ENCODE data around the gene INTS6. TPM values are rescaled to one million over a fixed set of nuclear protein-coding genes. Genes with fewer than 3 reads are reported as not detected.

INTS6 gene
- total and polyA plus RNA-seq, 11 donors, result 7.7 to 30.2 (median 23.4) TPM

DNA sequence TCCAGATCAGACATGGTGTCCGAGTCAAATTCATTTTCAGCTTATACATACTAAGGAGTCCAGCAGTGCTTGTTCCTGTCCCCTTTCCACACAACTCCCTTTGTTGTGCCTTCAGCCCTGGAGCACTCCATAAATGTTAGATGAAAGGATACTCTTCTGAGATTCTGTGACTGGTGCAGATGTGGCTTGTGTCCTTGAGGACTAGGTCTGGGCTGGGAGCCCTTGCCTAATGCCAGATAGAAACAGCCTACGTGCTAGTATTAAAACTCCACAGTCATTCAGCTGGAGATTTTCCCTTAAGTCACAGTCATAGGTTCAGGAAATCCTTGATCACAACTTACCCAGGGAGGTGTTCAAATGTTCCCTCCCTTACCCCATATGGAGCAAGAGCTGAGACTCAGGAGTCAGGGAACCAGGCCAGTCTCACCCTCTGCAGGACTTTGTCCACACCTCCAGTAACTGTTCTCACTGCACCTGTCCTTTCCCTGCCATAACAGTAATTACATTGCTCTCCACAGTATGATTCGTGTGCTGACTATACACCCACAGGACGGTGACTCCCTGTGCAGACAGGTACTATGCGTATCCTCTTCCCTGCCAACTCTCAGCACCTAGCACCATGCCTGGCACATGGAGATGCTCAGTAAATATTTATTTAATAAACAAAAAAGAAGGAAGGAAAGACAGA lies 128.9 kb downstream of the INTS6 start:
- Histone ChIP-seq H3K4me3 (no peak overlapping the region), H3K27me3 (no peaks in the 10 kb centered on the region), H3K9me3 (no peaks in the 10 kb centered on the region), H3K36me3 (no peaks in the 10 kb centered on the region), H3K27ac (no peak overlapping the region), H3K4me1 (no peaks in the 10 kb centered on the region)
- DNase-seq (no peak), ATAC-seq (no peak)
- no peak for TF ChIP-seq POLR2A (IDR thresholded peaks at IDR 0.05)
- TF ChIP-seq CTCF (IDR thresholded peaks at IDR 0.05), result no peak
- intact Hi-C loops (cut with DNase I), result no loop called here
- WGBS, 4 donors, result 78 to 90% (median 88%) methylated on average over 5 of the region's 5 CpGs

- DNase-seq, result no peak
- Histone ChIP-seq H3K27ac (no peak overlapping the region), H3K27me3 (no peaks in the 10 kb centered on the region), H3K4me3 (no peak overlapping the region), H3K4me1 (no peaks in the 10 kb centered on the region), H3K9me3 (no peaks in the 10 kb centered on the region), H3K36me3 (no peaks in the 10 kb centered on the region)
- 74 to 100% (median 82%) methylated on average over 3 of the region's 3 CpGs for WGBS, 4 donors
- ATAC-seq, result no peak
- intact Hi-C loops (cut with DNase I), result no loop called here
- TF ChIP-seq CTCF (IDR thresholded peaks at IDR 0.05) (no peak), POLR2A (IDR thresholded peaks at IDR 0.05) (no peak)
Observed at GRCh38 chr13:51322826-51323225, 130.0 kb downstream of the INTS6 start.

DNA sequence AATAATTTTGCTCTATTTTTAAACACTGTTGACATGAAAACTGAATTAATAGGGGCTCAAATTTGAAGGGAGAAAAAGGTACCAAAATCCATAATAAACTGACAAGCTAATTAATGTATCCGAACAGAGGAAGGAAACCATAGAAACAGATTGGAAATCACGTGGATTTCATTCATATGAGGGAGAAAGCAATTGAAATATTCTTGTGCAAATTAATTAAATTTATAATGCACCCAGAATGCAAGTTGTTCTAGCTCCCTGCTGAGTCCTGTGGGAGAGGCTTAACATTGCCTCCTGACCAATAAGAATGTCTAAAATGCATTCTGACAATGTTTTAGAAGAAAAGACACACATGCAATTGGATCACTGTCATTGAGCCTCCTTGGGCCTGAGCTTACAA lies 131.0 kb downstream of the INTS6 start:
- H3K9me3 ChIP-seq, result no peaks in the 10 kb centered on the region
- DNase-seq (no peak), ATAC-seq (no peak)
- H3K36me3 ChIP-seq, result no peaks in the 10 kb centered on the region
- H3K27me3 ChIP-seq, result no peaks in the 10 kb centered on the region
- H3K27ac ChIP-seq, result no peak overlapping the region
- H3K4me1 ChIP-seq, result no peaks in the 10 kb centered on the region
- WGBS, 4 donors, result 79 to 86% (median 82%) methylated on average over 2 of the region's 2 CpGs
- no peak overlapping the region for H3K4me3 ChIP-seq
- no peak for TF ChIP-seq CTCF (IDR thresholded peaks at IDR 0.05)
- no peak for TF ChIP-seq POLR2A (IDR thresholded peaks at IDR 0.05)
- intact Hi-C loops (cut with DNase I), result no loop called here

GRCh38 chr13:51318876-51319275 lies 134.0 kb downstream of the INTS6 start:
- no peak for ATAC-seq
- no peaks in the 10 kb centered on the region for H3K36me3 ChIP-seq
- peaks cover 0 to 6% (median 0%) of the 10 kb centered on the region in 12 donors for H3K4me1 ChIP-seq
- H3K9me3 ChIP-seq, result no peaks in the 10 kb centered on the region
- TF ChIP-seq POLR2A (IDR thresholded peaks at IDR 0.05), result no peak
- TF ChIP-seq CTCF (IDR thresholded peaks at IDR 0.05), result no peak
- H3K27me3 ChIP-seq, result no peaks in the 10 kb centered on the region
- DNase-seq, result no peak
- no peak overlapping the region for H3K4me3 ChIP-seq
- WGBS, 4 donors, result 83 to 92% (median 89%) methylated on average over 3 of the region's 3 CpGs
- H3K27ac ChIP-seq, result no peak overlapping the region
- intact Hi-C loops (cut with DNase I), result no loop called here
